ENCODE data around the gene ZDHHC20.
"Not testable (repeated sequence)": the region's sequence is repeated elsewhere in the genome, so short reads cannot be mapped to it uniquely, and the experiment has no call there.

ZDHHC20 gene

GRCh38 chr13:21435231-21435630 is 23.9 kb downstream of the ZDHHC20 start:
- no peak for DNase-seq

DNA sequence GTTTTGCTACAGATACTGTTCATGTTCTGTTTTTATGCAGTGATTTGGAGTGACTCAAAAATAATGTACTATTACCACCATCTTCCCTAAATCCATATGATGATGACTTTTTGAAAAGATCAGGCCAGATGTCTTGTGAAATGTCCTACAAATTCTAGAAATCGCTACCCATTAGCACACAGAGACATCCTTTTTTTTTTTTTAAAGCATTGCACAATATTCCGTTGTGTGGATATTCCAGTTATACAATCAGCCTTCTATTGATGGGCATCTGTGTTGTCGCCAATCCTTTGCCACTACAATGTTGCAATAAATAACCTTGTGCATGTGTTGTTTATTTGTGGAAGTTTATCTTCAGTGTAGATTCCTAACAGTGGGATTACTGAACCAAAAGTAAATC is 24.5 kb downstream of the ZDHHC20 start:
- no peak for DNase-seq

DNA sequence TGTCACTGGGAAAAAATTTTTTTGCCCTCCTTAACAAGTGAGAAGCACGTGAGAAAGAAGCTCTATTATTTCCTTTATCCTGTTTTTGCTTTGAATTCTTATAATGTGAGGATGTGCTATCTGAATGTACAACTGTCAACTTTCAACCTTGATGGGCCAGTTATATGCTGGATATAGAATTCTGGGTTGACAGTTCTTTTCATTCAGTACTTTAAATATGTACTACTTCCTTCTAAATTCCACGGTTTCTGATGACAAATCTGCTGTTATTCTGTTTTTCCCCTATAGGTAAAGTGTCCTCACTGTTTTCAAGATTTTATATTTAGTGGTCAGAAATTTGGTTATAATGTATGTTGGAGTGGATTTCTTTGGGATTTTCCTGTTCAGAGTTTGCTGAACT is 29.9 kb downstream of the ZDHHC20 start:
- no peak for DNase-seq

GRCh38 chr13:21427741-21428140 is 31.4 kb downstream of the ZDHHC20 start:
- no peak for DNase-seq

- DNase-seq, result no peak
These were observed 32.9 kb downstream of the ZDHHC20 start for GRCh38 chr13:21426238-21426637.

GRCh38 chr13:21420706-21421105 is 38.4 kb downstream of the ZDHHC20 start:
- DNase-seq, result no peak

GRCh38 chr13:21413013-21413412 is 46.1 kb downstream of the ZDHHC20 start:
- no peak for DNase-seq

GRCh38 chr13:21410453-21410852 is 48.6 kb downstream of the ZDHHC20 start:
- not testable (repeated sequence) for DNase-seq

GRCh38 chr13:21405309-21405708 is 53.8 kb downstream of the ZDHHC20 start:
- no peak for DNase-seq

GRCh38 chr13:21402586-21403307 is 56.4 kb downstream of the ZDHHC20 start:
- no peak for DNase-seq

- no peak for DNase-seq
These were observed 59.4 kb downstream of the ZDHHC20 start for GRCh38 chr13:21399741-21400140.

DNA sequence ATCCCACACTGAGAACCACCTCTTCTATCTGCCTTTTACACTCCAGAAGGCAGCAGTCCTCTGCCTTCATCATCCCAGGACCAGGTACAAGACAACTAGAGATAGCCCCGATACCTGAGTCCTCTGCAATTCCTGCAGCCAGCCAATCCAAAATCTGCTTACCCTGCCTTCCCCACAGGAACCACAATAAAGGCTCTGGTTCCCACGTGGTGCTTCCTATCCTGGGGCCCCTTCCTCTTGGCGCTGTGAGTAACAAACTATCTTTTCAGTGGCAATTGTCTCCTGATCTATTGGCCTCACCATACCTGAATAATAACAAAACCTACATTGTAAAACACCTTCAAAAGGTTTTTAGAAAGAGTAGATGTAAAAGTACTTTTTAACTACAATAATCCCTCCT is 63.1 kb downstream of the ZDHHC20 start:
- peak; percentile 25 to 27 for DNase-seq

DNA sequence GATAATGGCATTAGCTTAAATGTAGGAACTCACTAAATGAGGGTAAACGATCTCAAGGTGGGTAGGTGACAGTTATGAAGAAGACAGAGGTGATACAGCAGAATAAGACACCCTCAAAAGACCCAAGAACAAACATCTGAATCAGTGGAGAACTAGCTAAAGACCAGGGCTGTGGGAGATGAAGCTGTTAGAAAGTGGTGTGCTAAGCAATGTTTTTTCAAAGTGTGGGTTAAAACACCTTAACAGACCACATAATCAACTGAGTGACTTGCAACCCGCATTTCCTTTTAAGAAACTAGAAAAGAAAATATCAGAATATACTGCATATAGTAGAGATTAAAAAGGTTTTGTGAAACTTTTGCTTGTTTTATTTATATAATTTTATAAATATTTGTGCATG is 70.0 kb downstream of the ZDHHC20 start:
- DNase-seq, result no peak

- no peak for DNase-seq
These were observed 73.4 kb downstream of the ZDHHC20 start for GRCh38 chr13:21385710-21386109.

DNA sequence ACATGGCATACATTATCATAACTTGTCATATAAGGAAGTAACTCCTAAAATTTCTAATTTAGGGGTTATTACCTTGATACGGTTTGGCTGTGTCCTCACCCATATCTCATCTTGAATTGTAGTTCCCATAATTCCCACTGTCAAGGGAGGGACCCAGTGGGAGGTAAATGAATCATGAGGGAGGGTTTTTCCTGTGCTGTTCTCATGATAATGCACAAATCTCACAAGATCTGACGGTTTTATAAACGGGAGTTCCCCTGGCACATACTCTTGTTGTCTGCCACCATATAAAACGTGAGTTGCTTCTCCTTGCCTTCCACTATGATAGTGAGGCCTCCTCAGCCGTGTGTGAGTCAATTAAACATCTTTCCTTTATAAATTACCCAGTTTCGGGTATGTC is 76.0 kb downstream of the ZDHHC20 start:
- DNase-seq, result no peak

DNA sequence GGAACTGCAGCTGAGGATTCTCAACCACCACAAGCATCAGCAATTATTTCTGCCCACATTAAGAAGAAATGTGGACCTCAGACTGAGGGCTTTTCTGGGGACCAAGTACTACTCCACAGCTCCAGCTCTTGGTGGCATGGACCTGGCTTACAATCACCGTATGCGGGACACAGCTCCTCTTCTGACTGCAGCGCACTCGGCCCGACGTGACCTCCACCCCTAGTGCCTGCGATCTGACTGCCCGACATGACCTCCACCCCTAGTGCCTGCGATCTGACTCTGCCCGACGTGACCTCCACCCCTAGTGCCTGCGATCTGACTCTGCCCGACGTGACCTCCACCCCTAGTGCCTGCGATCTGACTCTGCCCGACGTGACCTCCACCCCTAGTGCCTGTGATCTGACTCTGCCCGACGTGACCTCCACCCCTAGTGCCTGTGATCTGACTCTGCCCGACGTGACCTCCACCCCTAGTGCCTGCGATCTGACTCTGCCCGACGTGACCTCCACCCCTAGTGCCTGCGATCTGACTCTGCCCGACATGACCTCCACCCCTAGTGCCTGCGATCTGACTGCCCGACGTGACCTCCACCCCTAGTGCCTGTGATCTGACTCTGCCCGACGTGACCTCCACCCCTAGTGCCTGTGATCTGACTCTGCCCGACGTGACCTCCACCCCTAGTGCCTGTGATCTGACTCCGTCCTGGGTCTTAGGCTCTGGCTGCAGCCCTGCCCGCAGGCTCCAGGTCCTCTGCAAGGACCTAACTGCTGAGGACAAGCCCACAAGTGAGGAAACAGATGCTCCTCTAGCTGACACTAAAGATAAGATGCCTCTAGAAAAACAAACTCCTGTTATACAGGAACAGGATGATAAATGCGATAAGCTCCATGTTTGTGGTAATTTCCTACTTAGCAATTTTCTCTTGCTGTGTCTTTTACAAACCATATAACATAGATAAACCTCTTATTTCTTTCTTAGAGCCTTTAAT is 81.8 kb downstream of the ZDHHC20 start:
- DNase-seq, result not testable (repeated sequence)

DNA sequence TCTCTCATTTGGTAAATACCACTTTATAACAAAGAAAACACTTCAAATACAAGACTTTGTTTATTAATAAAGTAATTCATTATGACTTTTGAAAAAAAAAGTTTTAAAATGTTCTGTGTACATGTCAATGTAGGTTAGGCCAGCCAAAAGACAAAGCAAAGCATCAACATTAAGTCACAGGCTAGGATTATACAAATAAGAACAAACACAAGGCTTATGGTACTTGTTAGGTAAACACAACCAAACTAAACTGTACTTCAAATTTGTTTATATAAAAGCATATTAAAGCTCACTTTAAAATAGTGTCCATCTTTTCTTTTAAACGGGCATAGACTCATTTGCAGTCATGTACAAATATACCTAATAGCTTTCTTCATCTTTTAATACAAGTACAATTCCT is 86.6 kb downstream of the ZDHHC20 start:
- no peak for DNase-seq

- no peak for DNase-seq
These were observed 88.1 kb downstream of the ZDHHC20 start for GRCh38 chr13:21371011-21371410.

- no peak for DNase-seq
These were observed 93.5 kb downstream of the ZDHHC20 start for GRCh38 chr13:21365574-21365973.

- no peak for DNase-seq
These were observed 94.2 kb downstream of the ZDHHC20 start for GRCh38 chr13:21364916-21365315.

GRCh38 chr13:21364357-21364756 is 94.7 kb downstream of the ZDHHC20 start:
- no peak for DNase-seq

- no peak for DNase-seq
These were observed 96.4 kb downstream of the ZDHHC20 start for GRCh38 chr13:21362741-21363140.

DNA sequence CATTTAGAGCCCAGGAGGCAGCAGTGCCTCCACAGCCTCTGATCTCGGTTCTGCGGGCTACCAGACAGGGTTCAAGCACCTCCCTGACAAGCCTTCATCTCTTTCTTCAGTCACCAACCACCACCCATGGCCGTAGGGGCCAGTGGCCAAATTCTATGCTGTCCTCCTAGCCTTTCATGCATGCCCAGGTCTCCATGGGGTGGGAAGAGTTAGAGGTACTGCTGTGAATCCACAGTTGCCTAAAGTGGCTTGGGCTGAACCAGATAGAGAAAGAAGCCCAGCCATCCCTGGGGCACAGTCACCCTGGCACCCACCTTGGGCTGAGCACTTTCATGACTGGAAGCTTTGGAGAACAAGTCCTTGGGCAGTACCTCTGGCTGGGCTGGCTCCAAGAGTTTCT is 97.4 kb downstream of the ZDHHC20 start:
- DNase-seq, result no peak

DNA sequence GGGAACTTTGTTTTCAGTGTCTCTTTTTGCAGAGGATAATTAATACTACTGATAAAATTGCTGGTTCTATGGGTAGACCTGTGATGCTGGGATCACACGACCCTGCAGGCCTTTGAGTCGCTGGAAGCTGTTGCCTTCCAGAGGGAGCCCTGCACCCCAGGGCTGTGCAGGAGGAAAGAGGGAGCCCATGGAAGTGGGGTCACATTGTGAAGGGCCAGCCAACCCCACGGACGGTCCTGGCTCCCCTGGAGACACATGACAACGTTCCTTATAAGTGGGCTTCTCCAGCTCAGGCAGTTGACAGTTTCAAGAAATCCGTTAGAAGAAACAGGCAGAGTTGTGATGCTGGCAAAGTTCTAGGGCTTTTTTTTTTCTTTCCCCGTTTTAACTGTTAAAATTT is 98.0 kb downstream of the ZDHHC20 start:
- DNase-seq, result no peak

Measured in stimulated activated CD4-positive, alpha-beta T cell treated with anti-CD3 and anti-CD28 coated beads, Interleukin-2, amount 100 ng/mL, for 24 hours (primary cell).